HG02852 (cell line): Measurements from ENCODE around the gene SNRK.

Experiments used
- ATAC-seq: cut with Tn5 transposase; IDR thresholded peaks from one replicate; pipeline ENCODE4 v1.9.1; 2021; ENCODE audit warnings: mild to moderate bottlenecking, moderate library complexity; ENCODE audit not compliant: unreplicated experiment

The SNRK gene

GRCh38 chr3:43370293-43370980 is 84.1 kb downstream of the SNRK start:
- no peak for ATAC-seq

GRCh38 chr3:43371494-43371893 is 85.2 kb downstream of the SNRK start:
- no peak for ATAC-seq

DNA sequence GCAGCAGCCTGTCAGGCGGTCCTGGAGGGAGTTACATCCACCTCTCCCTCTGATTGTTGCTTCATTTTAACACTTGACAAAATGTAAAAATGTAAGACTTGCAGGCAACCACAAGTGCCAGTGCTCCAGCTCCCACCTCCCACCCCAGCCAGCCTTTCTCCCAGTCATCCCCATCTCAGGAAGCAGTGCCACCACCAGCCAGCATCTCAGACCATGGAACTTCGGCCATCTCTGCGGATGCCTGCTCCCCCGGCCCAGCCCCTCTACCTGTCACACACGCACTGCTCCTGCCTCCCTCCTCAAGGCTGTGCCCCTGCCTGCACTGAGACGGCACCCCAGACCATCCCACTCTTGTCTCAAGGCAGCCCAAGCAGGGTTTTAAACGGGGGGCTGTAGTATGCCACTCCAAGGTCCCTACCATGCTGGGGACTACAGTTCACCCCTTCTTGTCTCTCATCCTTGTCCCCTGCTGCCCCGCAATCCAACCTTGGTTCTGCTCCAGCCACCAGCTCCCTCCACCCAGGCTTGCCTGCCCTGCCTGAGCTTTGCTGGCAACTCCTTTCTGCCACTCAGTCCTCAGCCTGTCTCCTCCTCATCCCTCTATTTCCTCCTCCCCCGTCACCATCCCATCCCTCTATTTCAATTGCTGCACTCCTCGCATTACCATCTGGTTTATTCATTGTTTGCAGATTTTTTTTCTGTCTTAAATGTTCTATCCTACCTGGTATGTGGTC is 85.8 kb downstream of the SNRK start:
- ATAC-seq, result no peak

- ATAC-seq, result no peak
Observed at GRCh38 chr3:43372809-43373559, 86.6 kb downstream of the SNRK start.

GRCh38 chr3:43373560-43373928 is 87.2 kb downstream of the SNRK start:
- no peak for ATAC-seq

DNA sequence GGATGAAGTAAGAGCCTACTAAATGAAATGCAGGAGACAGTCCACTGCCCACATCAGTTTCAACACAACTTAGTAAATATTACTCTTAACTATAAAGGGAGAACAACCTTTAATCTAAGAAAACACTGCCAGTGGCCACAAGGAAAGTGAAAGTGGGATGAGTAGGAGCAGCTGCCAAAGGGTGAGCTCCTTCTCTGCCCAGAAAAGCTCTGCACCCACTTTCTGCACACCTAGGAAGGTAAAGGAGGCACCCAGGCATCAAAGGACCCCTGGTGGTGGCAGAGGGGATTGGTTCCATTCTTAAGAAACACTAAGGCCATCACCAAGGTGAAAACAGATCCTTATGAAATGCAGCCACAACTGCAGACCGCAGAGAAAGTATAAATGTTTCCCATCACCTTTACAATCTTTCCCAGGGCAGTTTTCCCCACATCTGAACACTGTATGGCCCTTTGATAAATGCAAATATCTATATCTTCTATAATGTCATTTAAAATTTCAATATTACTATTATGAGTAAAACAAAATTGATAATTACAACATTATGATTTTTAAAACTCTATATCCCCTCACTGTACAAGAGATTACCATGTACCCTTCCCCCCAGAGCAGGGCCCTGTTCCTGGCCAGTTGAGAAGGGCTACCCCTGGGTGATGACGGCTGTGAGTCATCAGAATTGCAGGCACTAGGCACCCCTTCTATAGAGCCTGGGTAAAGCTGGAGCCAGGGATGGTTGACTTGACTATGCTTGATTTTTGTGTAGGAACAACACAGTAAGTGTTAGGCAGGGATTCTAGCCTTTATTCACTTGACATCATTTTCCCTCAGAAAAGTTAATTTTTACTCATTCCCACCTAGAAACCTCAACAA is 92.0 kb downstream of the SNRK start:
- ATAC-seq, result no peak

GRCh38 chr3:43379343-43379742 is 93.0 kb downstream of the SNRK start:
- ATAC-seq, result no peak

GRCh38 chr3:43388175-43388574 is 101.8 kb downstream of the SNRK start:
- no peak for ATAC-seq

GRCh38 chr3:43388915-43389314 is 102.6 kb downstream of the SNRK start:
- no peak for ATAC-seq

- ATAC-seq, result peak; percentile 60
Observed at GRCh38 chr3:43389388-43390254, 103.3 kb downstream of the SNRK start.

GRCh38 chr3:43390255-43390588 is 103.9 kb downstream of the SNRK start:
- ATAC-seq, result no peak

DNA sequence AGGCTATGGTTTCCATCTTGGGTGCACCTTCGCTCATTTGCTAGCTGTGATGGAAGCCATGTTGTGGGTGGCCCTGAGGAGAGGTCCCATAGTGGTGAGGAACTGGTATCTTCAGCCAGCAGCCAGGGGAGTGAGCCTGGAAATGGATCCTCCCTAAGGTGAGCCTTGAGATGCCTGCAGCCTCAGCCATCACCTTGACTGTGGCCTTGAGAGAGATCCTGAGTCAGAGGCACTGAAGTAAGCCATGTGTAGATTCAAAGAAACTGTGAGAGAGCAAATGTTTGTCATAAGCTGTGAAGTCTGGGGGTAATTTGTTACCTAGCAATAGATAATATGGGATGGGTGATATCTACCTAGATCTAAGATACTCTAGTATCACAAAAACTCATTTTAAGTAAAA is 105.3 kb downstream of the SNRK start:
- ATAC-seq, result no peak

- no peak for ATAC-seq
Observed at GRCh38 chr3:43394041-43394554, 107.8 kb downstream of the SNRK start.

GRCh38 chr3:43399034-43399433 is 112.7 kb downstream of the SNRK start:
- ATAC-seq, result peak; percentile 54

GRCh38 chr3:43400167-43400566 is 113.8 kb downstream of the SNRK start:
- no peak for ATAC-seq
